MM.1S (cell line): ENCODE results near the gene ODR4.

Experiments
- DNase-seq: peaks from one replicate; pipeline ENCODE4 v3.0.0-alpha.2; 2015
- H2AFZ ChIP-seq: fragments of 300-600 bp; sonication (generic); 2 replicates; pipeline ENCODE4 v1.6.0; 2016; ENCODE audit warnings: antibody characterized with exemption, low read length
- H3F3A ChIP-seq: fragments of 300-600 bp; sonication (generic); 2 replicates; pipeline ENCODE4 v1.6.1; 2016; ENCODE audit warnings: mild to moderate bottlenecking, antibody characterized with exemption, low read length, moderate library complexity, mixed read lengths; ENCODE audit not compliant: insufficient read depth
- H3K27ac ChIP-seq: fragments of 300-600 bp; sonication (generic); 2 replicates; pipeline ENCODE4 v1.5.1; 2016; ENCODE audit warnings: mild to moderate bottlenecking, low read length
- H3K27me3 ChIP-seq: fragments of 300-600 bp; sonication (generic); replicated peaks from 2 replicates; pipeline ENCODE4 v1.6.0; 2016; ENCODE audit warnings: low read length; ENCODE audit not compliant: insufficient read depth
- H3K36me3 ChIP-seq: fragments of 300-600 bp; sonication (generic); replicated peaks from 2 replicates; pipeline ENCODE4 v1.6.1; 2016; ENCODE audit warnings: mild to moderate bottlenecking, low read length, mixed read lengths; ENCODE audit not compliant: insufficient read depth
- H3K4me1 ChIP-seq: fragments of 300-600 bp; sonication (generic); 2 replicates; pipeline ENCODE4 v1.6.1; 2016; ENCODE audit warnings: low read length, mixed read lengths
- H3K4me2 ChIP-seq: fragments of 300-600 bp; sonication (generic); 2 replicates; pipeline ENCODE4 v1.6.0; 2016; ENCODE audit warnings: low read depth, low read length
- H3K4me3 ChIP-seq: fragments of 300-600 bp; sonication (generic); 2 replicates; pipeline ENCODE4 v1.5.1; 2016; ENCODE audit warnings: low read length, mixed read lengths
- H3K79me2 ChIP-seq: fragments of 300-600 bp; sonication (generic); 2 replicates; pipeline ENCODE4 v1.6.1; 2016; ENCODE audit warnings: mixed run types, low read length, mixed read lengths
- H3K9ac ChIP-seq: fragments of 300-600 bp; sonication (generic); 2 replicates; pipeline ENCODE4 v1.6.1; 2016; ENCODE audit warnings: low read length, mixed read lengths
- H3K9me2 ChIP-seq: fragments of 300-600 bp; sonication (generic); replicated peaks from 2 replicates; pipeline ENCODE4 v1.6.1; 2016; ENCODE audit warnings: mild to moderate bottlenecking, low read length, mixed read lengths; ENCODE audit not compliant: insufficient read depth
- H3K9me3 ChIP-seq: fragments of 300-600 bp; sonication (generic); replicated peaks from 2 replicates; pipeline ENCODE4 v1.6.1; 2016; ENCODE audit warnings: mild to moderate bottlenecking, low read length, mixed read lengths; ENCODE audit not compliant: insufficient read depth
- H4K20me1 ChIP-seq: fragments of 300-600 bp; sonication (generic); 2 replicates; pipeline ENCODE4 v1.6.1; 2016; ENCODE audit warnings: mild to moderate bottlenecking, low read length, moderate library complexity, mixed read lengths; ENCODE audit not compliant: insufficient read depth
- CTCF ChIP-seq: fragments of 300-600 bp; sonication (generic); IDR thresholded peaks from 2 replicates; pipeline ENCODE4 v1.5.1; 2016; ENCODE audit warnings: antibody characterized with exemption, low read length, mixed read lengths
- EZH2 ChIP-seq: fragments of 300-600 bp; sonication (generic); optimal IDR thresholded peaks from 2 replicates; pipeline ENCODE3; 2017; ENCODE audit warnings: low read depth, mild to moderate bottlenecking, antibody characterized with exemption, low read length, mixed read lengths
- EZH2phosphoT487 ChIP-seq: fragments of 300-600 bp; sonication (generic); IDR thresholded peaks from 2 replicates; pipeline ENCODE4 v1.6.1; 2018; ENCODE audit warnings: antibody characterized with exemption, low read length

Gene ODR4

DNA sequence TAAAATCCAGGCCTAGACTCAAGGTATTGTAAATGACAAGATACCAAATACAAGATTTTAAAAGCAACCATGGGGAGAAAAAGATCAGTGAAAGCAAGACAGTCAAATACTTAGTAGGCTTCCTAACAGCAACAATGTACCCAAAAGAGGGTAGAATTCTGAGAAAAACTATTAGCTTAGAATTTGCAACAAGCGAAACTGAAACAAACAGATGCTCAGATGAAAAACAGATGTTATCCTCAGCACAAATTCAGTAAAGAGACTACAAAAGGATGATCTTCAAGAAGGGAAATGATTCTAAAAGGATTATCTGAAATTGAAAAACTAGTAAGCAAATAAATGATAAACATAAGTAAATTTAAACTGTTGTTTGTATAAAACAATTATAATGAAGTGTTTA lies 45.3 kb downstream of the ODR4 start:
- Histone ChIP-seq H3K4me3 (no peak overlapping the region), H3K9ac (no peak overlapping the region)

GRCh38 chr1:186421446-186421845 lies 45.8 kb downstream of the ODR4 start:
- no peak for TF ChIP-seq EZH2
- no peak for TF ChIP-seq CTCF
- TF ChIP-seq EZH2phosphoT487: no peak
- Histone ChIP-seq H3K27ac (peak overlapping the region; percentile 39; the same call in 1 of the 2 replicates), H3K4me2 (peak overlapping the region; percentile 23; the same call in 1 of the 2 replicates), H3K9me3 (no peaks in the 10 kb centered on the region), H4K20me1 (no peaks in the 10 kb centered on the region), H3F3A (peaks cover 17% of the 10 kb centered on the region), H2AFZ (no peak overlapping the region), H3K79me2 (no peaks in the 10 kb centered on the region), H3K9me2 (no peaks in the 10 kb centered on the region), H3K9ac (no peak overlapping the region), H3K27me3 (no peaks in the 10 kb centered on the region), H3K4me1 (peaks cover 24% of the 10 kb centered on the region), H3K36me3 (peaks cover 5% of the 10 kb centered on the region; the same call in 1 of the 2 replicates), H3K4me3 (no peak overlapping the region)
- no peak for DNase-seq

More for the DNA sequence above, 45.3 kb downstream of the ODR4 start:
- DNase-seq: peak; percentile 87
- Histone ChIP-seq H2AFZ (no peak overlapping the region), H3K9me2 (no peaks in the 10 kb centered on the region), H3K36me3 (peaks cover 5% of the 10 kb centered on the region; the same call in 1 of the 2 replicates), H3K4me2 (peak overlapping the region; percentile 23; the same call in 1 of the 2 replicates), H3K4me1 (peaks cover 19% of the 10 kb centered on the region), H3K27me3 (no peaks in the 10 kb centered on the region), H3F3A (peaks cover 17% of the 10 kb centered on the region), H3K9me3 (no peaks in the 10 kb centered on the region), H4K20me1 (no peaks in the 10 kb centered on the region), H3K27ac (peak overlapping the region; percentile 39; the same call in 1 of the 2 replicates), H3K79me2 (no peaks in the 10 kb centered on the region)
- TF ChIP-seq EZH2phosphoT487 (no peak), EZH2 (no peak), CTCF (no peak)

DNA sequence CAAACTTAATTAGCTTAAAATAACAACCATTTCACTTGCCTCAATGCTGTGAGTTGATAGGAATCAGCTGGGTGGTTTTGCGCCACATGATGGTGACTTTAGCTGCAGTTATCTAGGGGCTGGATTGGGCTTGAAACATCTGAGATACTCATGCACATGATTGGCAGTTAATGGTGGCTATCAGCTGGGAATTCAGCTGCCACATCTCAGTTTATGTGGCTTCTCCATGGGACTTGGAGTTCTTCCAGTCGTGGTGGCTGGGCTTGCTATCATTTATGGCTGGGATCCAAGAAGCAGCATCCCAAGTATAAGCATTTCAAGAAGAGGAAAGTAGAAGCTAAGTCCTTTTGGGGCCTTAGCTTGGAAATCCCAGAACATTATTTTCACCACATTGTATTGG lies 48.9 kb downstream of the ODR4 start:
- DNase-seq: no peak
- H3K9me3 ChIP-seq: no peaks in the 10 kb centered on the region
- no peaks in the 10 kb centered on the region for H3K79me2 ChIP-seq
- H4K20me1 ChIP-seq: no peaks in the 10 kb centered on the region
- H3K4me2 ChIP-seq: no peak overlapping the region
- no peaks in the 10 kb centered on the region for H3K36me3 ChIP-seq
- no peak overlapping the region for H2AFZ ChIP-seq
- TF ChIP-seq CTCF (no peak), EZH2 (no peak), EZH2phosphoT487 (no peak)
- no peaks in the 10 kb centered on the region for H3K9me2 ChIP-seq
- H3K4me1 ChIP-seq: peaks cover 25% of the 10 kb centered on the region
- H3F3A ChIP-seq: peaks cover 17% of the 10 kb centered on the region
- H3K9ac ChIP-seq: no peak overlapping the region
- no peak overlapping the region for H3K27ac ChIP-seq
- H3K27me3 ChIP-seq: no peaks in the 10 kb centered on the region
- H3K4me3 ChIP-seq: no peak overlapping the region
